Measurements from ENCODE around the gene EBI3. TPM values are rescaled to one million over a fixed set of nuclear protein-coding genes. Genes with fewer than 3 reads are reported as not detected.

The EBI3 gene
- polyA plus RNA-seq (2012; ENCODE audit: insufficient read length, low read depth) = not detected

DNA sequence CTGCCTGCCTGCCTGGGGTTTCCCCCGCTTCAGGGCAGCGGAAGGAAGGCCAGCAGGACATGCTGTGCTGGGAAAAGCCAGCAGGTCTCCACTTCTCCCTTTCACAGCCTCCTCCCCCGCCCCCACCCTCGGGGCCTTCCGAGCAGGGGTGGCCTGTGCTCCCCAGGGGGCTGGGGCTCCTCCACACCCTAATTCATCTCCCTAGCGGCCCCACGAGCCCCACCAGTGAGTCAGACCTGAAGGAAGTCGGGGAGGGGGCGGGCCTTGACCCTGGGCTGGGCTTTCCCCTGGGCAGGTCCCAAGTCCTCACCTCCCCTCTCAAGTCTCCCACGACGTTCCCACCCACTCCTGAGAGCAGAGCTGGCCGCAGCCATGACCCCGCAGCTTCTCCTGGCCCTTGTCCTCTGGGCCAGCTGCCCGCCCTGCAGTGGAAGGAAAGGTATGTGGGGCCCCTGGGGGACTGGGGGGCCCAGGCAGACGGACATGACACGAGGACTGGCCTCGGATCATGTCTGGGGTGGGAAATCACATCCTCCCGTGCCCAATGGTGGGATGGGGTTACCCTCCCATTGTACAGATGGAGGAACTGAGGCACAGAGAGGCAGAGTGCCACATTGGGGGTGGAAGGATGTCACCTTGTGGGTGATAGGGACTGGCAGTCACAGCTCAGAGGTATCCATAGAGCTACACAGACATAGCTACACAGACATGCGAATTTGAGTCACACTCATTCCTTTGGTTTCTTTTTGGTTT is at the start of gene EBI3:
TSS of gene EBI3 (plus strand) at position 345 of the 753 bp plus-strand sequence. CDS start at position 373, 28 bp downstream.
- no peak for TF ChIP-seq SIN3A (IDR thresholded peaks at IDR 0.05; ENCODE audit: borderline replicate concordance, insufficient read depth, low read length)
- no peak for TF ChIP-seq TAF1 (IDR thresholded peaks at IDR 0.05; ENCODE audit: borderline replicate concordance, insufficient read depth, low read length)
- TF ChIP-seq, protein P1, sequence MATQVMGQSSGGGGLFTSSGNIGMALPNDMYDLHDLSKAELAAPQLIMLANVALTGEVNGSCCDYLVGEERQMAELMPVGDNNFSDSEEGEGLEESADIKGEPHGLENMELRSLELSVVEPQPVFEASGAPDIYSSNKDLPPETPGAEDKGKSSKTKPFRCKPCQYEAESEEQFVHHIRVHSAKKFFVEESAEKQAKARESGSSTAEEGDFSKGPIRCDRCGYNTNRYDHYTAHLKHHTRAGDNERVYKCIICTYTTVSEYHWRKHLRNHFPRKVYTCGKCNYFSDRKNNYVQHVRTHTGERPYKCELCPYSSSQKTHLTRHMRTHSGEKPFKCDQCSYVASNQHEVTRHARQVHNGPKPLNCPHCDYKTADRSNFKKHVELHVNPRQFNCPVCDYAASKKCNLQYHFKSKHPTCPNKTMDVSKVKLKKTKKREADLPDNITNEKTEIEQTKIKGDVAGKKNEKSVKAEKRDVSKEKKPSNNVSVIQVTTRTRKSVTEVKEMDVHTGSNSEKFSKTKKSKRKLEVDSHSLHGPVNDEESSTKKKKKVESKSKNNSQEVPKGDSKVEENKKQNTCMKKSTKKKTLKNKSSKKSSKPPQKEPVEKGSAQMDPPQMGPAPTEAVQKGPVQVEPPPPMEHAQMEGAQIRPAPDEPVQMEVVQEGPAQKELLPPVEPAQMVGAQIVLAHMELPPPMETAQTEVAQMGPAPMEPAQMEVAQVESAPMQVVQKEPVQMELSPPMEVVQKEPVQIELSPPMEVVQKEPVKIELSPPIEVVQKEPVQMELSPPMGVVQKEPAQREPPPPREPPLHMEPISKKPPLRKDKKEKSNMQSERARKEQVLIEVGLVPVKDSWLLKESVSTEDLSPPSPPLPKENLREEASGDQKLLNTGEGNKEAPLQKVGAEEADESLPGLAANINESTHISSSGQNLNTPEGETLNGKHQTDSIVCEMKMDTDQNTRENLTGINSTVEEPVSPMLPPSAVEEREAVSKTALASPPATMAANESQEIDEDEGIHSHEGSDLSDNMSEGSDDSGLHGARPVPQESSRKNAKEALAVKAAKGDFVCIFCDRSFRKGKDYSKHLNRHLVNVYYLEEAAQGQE (IDR thresholded peaks at IDR 0.05; ENCODE audit: insufficient read depth in 1 of 2, low read depth in 2 of 2, low read length in 2 of 2) = no peak
- no peak for TF ChIP-seq FOXP2 (optimal IDR thresholded peaks at IDR 0.05; ENCODE audit: borderline replicate concordance, extremely low read depth, extremely low read length, insufficient read depth)
- no peak for TF ChIP-seq POLR2AphosphoS5 (IDR thresholded peaks at IDR 0.05; ENCODE audit: low read depth, low read length)

DNA sequence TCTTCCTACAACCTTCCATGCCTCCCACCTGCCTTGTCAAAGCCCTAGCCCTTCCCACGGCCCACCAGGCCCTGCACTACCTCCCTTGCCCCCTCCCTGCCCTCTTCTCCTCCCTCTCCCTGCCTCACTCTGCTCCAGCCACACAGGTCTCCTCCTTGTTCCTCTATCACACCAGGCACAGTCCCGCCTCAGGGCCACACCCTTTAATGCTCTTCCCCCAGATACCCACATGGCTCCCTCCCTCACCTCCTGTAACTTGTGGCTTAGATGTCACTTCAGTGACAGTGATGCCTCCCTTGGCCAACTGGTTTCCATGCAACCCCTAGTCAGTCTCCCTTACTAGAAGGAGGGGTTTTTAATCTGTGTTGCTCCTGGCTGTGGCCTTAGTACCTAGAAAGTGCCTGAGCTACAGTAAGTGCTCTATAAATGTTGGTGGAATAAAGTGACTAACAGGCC is 48.2 kb upstream of the EBI3 start:
- TF ChIP-seq, protein P1 (IDR thresholded peaks at IDR 0.05; ENCODE audit: insufficient read depth in 1 of 2, low read depth in 2 of 2, low read length in 2 of 2) = no peak
- TF ChIP-seq FOXP2 (optimal IDR thresholded peaks at IDR 0.05; ENCODE audit: borderline replicate concordance, extremely low read depth, extremely low read length, insufficient read depth) (no peak), POLR2AphosphoS5 (IDR thresholded peaks at IDR 0.05; ENCODE audit: low read depth, low read length) (no peak)

DNA sequence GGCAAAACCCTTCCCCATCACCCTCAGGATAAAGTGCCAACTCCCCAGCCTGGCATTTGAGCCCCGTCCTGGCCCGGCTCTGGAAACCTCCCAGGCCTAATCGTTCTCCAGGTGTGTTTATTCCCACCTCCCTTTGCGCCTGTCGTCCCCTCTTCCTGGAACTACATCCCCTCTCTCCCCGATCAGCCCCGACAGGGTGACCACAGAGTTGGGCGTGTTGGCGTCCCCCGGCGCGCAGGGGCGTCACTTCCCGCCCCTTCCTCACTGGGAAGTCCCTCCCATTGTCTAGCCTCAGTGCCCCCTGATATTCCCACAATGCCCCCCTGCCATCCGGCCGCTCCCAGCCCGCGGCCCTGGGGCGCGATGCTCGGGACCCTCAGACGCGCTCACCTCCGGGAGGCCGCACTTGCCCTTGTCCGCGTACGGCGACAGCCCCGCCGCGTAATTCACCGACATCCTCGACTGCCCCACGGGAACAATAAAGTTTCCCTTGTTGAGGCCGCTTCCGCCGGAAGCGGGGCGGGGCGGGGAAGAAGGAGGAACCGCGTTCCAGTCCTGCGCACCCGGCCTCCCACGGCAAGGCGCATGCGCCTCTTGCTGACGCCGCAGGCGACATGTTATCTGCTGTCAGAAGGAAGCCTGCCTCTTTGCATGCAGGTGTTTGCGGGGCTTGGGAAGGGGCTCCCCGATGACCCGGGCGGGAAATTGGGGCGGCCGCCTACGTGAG is 47.1 kb upstream of the EBI3 start, which contains the start of the genes ANKRD24 and SIRT6:
TSS of gene ANKRD24 (plus strand) at position 606 of the 727 bp plus-strand sequence. CDS start 3,737 bp downstream, outside the sequence.
TSS of gene SIRT6 (minus strand) at position 480 of the 727 bp plus-strand sequence. CDS start at position 456, 24 bp downstream.
- 0 out of 2 replicates have a peak, but pooled peaks have one; percentile 22 for TF ChIP-seq TAF1 (IDR thresholded peaks at IDR 0.05; ENCODE audit: borderline replicate concordance, insufficient read depth, low read length)
- TF ChIP-seq POLR2AphosphoS5 (IDR thresholded peaks at IDR 0.05; ENCODE audit: low read depth, low read length) = peak; percentile 75; the same call in 1 of the 2 replicates
- peak; percentile 60 for TF ChIP-seq FOXP2 (optimal IDR thresholded peaks at IDR 0.05; ENCODE audit: borderline replicate concordance, extremely low read depth, extremely low read length, insufficient read depth)
- TF ChIP-seq SIN3A (IDR thresholded peaks at IDR 0.05; ENCODE audit: borderline replicate concordance, insufficient read depth, low read length) = no peak
- TF ChIP-seq, protein P1 (IDR thresholded peaks at IDR 0.05; ENCODE audit: insufficient read depth in 1 of 2, low read depth in 2 of 2, low read length in 2 of 2) = 0 out of 4 replicates have a peak, but pooled peaks have one; percentile 12 to 48

DNA sequence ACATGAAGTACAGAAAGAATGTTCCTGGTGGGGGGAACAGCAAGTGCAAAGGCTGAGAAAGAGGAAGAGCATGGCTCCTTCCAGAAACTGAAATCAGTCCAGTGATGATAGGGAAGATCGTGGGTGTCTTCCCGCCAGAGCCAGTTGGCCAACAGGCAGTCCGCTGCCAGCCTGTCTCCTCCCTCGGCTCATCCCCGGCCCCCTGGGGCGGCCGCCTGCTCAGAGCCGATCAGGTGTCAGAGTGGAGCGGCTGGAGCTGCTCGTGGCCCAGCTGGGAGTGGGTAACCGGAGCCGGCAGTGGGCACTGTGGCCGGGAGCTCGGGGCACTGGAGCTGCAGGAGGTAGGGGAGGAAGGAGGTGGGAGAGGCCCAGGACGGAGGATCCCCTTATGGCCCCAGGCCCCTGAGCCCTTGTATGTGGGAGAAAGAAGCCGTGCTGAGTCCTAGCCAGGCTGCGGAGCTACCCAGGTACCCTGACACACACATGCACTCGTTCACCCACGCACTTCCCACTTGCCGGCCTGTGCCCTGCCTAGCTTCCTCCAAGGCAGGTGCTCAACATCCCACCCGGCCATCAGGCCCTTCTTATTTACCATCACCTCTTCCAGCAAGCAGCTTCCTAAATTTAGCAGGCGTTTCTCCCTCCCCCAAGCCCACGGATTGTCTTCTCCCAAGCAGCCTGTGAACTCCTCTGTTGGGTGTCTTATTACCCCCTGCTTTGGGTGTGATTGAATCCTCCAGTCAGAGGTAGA is 45.2 kb upstream of the EBI3 start:
- TF ChIP-seq SIN3A (IDR thresholded peaks at IDR 0.05; ENCODE audit: borderline replicate concordance, insufficient read depth, low read length) = no peak
- TF ChIP-seq, protein P1 (IDR thresholded peaks at IDR 0.05; ENCODE audit: insufficient read depth in 1 of 2, low read depth in 2 of 2, low read length in 2 of 2) = no peak

Measured in PFSK-1 (cell line).